Measurements from ENCODE around the gene SZT2.

The SZT2 gene

DNA sequence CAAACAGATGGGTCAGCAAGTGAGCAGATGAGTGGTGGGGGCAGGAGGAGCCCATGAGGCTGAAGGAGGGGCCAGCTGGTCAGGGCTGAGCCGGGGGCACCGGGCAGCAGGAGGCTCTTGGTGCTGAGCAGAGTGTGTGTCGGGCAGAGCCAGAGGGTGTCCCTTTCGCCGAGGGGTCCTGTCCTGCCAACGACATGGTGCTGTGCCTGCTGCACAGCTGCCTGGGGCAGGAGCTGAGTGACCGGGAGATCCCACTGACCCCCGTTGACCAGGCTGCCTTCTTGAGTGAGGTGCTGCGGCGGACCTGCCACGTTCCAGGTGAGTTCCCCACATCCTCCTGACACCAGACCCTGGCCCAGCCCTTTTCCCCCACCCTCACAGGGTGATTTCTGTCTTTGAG is 36.5 kb downstream of the SZT2 start:
- DNase-seq, result no peak

DNA sequence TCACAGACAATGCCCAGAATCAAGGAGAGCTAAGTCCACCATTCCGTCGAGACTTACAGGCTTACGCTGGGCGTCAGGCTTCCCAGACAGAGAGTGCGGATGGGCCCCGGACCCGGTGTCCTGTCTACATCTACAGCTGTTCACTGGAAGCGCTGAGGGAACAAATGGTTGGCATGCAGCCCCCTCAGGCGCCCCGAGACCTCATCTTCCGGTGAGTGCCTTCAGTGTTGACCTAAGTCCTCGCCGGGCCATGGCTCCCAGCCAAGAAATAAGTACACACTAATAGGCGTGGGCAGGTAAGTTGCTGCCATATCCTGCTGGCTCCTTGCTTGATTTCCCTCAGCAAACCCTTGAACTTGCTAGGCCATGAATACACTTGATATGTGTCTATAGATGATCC is 37.8 kb downstream of the SZT2 start:
- no peak for DNase-seq

DNA sequence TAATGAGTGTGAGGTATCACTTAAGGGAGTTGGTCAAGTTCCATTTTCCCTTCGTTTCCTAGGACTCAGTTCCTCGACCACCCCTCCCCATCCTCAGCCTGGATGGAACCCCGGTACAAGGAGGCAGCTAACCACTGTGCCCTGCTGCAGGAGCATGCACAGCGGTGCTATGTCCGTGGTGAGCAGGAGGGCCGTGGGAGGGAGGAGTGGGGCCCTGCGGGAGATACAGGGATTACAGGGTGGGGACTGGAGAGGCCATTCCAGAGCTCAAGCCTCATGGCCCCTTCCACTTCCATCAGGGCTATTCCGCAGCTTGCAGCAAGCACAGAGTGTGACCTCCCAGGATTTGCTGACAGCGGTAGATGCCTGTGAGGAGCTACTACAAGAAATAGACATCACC is 38.2 kb downstream of the SZT2 start:
- DNase-seq, result no peak

DNA sequence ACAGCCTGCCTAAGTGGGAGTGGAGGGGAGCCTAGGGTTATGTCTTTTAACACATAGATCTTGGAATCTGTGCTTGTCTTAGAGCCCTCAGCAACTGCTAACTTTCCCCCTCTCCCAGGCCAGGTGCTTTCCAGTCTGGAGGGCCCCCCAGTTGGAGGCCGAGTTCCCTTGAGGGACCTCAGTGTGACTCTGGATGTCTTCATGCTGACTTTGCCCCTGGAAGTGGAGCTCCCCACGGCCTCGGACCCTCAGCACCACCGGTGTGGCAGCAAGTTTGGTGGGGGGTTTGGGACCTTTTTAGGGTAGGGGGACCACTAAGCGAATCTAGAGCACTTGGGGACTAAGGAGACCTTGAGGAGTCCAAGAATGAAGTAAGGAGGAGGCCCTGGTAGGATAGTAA is 41.1 kb downstream of the SZT2 start:
- DNase-seq, result no peak

DNA sequence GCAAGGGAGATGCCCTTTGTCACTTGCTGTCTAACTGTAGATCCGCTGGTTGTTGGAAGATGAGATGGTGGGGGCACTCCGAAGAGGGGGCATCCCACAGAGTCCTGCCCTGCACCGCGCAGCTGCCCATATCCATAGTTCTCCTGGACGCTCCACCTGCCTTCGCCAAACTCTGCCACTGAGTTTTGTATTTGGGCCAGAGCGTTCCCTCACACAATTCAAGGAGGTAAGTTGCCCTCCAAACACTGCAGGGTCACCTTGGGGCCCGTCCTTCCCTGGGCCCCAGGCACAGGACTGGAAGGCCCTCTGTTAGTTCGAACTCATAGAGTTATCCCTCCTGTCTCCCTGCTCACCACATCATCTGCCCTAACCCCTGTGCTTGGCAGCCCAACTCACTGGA is 42.0 kb downstream of the SZT2 start:
- no peak for DNase-seq

DNA sequence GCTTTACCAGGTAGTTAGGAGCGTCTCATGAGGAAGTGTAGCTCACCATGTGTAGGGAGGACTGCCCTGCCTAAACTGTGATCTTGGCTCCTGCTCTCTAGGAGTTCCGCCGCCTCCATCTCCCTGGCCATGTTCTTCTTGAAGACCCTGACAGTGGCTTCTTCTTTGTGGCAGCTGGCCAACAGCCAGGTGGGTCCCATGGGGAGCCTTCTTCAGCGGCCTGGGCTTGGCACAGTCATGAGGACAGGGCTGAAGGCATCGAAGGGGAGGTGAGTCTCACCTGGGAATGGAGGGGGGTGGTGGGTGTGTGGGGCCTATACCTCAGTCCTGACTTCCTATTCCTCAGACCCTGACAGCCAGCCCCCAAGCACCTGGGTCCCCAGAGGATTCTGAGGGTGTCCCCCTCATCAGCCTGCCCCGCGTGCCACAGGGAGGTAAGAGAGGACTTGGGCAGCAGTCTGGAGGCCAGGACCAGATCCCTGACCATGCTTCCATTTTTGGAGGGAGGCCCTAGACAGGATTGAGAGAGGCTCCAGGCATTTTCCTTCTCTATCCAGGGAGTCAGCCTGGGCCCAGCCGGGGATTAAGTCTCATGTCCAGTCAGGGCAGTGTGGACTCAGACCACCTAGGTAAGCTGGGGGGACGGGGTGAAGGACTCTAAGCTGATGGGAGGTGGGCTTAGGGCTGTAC is 42.6 kb downstream of the SZT2 start:
- no peak for DNase-seq

DNA sequence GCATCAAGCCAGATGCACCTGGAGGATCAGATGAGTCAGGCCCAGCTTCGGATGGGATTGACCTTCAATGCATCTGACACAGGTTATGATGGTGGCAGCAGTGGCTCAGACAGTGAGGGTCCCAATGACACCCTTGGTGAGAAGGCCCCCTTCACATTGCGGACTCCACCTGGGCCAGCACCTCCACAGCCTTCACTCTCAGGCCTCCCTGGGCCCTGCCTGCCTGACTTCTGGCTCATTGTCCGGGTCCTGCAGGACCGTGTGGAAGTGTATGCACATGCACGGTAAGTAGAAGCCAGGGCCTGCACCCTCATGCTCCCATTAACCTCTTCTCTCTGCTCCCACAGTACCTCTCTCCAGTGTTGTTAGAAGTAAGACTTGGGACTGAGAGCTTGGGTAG is 43.2 kb downstream of the SZT2 start:
- DNase-seq, result no peak

DNA sequence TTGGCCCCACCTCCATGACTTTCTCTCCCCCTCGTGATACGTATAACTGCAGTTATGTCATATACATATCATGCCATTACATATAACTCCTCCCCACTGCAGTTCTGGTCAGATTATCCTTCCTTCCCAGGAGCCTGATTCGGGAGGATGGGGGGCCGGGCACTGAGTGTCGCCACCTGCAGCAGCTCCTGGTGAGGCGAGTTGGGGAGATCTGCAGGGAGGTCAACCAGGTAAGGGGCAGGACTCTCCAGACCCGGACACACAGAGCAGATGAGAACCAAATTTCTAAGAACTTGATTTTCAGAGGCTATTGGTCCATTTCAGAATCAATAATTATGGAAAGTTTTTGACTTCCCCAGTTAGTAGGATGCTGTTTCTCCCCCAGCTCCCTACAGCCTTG is 44.6 kb downstream of the SZT2 start:
- no peak for DNase-seq

DNA sequence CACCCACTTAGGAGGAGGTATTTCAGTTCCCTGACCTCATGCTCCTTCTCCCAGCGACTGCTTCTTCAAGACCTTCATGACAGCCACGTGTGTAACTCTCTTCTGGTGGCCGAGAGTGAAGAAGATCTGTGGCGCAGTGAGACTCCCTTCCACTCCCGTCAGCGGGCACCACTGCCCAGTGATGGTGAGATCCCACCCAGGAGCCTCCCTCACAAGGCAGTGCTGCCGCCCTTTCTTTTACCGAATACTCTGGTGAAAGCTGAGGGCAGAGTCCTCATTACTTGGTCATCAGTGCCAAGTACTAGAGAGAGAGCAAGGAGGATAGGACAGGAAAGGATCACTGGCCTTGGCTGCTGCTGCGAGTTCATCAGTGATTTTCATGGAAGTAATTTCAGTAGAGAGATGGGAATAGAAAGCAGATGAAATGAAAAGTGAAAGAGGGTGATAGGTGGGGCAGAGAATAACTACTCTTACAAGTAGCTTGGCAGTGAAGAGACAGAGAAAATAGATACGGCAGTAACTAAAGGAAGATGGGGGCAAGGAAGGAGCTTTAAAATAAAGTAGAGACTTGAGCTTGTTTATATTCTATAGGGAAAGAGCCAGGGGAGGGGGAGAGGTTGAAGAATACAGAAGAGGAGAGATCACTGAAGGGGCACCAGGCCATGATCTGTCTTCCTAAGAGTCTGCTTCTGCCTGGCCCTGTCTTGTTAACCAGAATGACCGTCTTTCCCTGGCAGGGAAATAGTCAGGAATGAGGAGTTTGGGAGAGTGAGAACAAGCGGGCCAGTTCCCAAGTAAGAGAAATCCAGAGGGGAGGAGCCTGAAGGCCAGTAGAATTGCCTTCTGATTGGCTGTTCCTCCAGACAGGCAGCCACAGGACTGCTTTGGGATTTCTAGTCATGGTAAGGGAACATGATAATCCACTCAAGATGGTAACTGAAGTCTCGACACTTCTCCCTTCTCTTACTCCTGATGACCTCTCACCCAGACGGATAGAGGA is 45.7 kb downstream of the SZT2 start:
- DNase-seq, result no peak

DNA sequence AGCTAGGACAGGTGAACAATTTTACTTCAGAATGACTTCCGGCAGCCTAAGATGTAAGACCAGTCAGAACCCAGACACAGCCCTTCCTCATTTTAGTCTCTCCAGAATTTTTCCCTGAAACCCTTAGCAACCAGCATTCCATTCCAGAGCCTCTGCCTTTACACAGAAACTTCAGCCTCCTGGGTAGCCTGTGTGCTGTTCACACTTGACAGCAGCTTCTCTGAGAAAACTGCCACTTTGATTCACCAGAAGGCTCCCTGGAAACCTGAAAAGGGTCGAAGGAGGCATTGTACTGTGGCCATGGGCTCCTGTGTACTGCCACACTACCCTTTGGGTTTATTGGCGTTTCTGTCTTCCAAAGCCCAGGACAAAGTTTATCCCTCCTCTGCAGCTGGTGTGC is 46.7 kb downstream of the SZT2 start:
- no peak for DNase-seq

DNA sequence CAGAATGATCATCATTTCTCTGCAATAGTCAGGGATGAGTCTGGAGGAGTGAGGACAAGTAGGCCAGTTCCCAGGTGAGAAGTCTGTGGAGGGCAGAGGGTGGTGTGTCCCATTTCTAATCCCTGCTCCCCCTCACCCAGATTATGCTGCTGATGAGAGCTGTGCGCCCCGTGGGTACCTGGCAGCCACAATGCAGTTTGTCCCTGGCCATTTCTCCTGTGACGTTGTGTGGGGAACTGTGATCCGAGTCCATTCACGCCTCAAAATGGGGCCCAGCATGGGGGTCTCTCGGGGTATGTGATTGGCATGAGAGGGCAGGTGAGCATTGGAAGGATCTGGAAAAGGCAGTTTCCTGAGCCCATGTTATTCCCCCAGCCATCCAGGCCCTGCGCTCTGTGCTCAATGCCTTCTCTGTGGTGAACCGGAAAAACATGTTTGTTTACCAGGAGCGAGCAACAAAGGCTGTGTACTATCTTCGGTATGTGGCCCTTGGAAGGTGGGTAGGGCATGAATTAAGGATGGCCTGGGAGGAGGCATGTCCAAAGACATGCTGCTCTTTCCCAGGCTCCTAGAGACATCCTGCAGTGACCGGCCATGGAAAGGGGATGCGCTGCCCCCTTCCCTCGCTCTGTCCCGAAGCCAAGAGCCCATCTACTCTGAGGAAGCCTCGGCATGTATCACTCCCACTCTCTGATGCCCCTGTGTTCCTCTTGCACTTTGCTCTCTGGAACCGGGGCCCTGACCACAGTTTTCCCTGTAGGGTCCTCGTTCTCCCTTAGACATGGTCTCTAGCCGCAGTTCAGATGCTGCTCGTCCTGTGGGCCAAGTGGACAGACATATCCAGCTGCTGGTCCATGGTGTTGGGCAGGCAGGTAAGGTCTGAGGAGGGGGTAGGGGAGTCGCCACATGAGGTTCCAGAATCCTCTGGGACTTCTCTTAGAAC is 47.6 kb downstream of the SZT2 start:
- DNase-seq, result no peak

DNA sequence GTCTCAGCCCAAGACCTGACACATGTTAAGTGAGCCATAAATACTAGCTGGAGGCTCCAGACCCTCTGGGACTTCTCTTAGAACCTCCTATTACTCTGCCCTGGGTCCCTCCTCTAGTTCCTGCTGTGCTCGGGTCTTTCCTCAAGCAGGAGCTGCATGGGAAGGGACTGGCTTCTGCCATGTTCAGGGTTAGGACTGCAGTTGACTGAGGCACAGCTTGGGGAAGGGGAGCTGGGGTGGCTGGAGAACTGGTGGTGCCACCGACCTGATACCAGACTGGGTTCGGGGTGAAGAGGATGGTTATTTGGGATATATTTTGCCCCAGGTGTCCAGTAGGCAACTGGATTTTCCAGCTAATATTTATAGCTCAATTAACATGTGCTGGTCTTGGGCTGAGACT is 48.3 kb downstream of the SZT2 start:
- no peak for DNase-seq

DNA sequence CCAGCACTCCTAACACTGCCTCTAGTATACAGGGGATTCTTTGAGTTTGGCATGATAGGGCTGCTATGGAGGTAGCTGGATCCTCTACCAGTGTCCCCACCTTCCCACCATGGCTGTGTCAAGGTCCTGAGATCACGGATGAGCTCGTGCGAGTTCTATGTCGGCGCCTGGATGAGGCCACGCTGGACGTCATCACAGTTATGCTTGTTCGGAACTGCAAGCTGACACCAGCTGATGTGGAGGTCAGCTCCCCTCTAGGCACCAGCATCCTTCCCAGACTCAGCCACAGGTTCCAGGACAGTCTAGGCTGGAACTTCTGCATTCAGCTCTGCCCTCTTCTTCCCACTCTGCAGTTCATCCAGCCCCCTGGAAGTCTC is 48.9 kb downstream of the SZT2 start:
- no peak for DNase-seq

DNA sequence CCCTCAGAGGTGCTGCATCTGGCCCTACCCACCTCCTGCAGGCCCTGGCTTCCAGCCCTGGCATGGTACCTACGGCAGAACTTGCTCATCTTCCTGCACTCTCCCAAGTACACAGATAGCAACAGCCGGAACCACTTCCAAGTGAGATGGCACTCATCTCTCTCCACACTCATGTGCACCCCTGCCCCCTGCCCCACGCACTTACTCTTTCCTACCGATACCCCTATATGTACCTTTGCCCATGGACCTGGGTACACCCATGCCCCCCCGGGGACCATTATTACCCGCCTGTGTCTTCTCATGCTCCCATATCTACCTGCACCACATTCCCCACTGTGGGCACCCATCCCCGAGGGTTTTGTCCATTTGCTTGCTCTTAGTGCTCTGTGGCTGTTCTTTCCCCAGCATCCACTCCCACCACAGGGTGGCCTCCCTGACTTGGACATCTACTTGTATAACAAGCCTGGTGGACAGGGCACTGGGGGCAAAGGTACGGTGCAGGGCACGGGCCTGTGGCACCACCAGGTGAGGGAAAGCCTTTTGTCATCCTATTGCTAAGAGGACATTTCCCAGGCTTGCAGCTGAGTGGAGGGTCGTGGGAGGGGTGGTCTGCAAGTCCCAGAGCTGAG is 49.4 kb downstream of the SZT2 start:
- no peak for DNase-seq

DNA sequence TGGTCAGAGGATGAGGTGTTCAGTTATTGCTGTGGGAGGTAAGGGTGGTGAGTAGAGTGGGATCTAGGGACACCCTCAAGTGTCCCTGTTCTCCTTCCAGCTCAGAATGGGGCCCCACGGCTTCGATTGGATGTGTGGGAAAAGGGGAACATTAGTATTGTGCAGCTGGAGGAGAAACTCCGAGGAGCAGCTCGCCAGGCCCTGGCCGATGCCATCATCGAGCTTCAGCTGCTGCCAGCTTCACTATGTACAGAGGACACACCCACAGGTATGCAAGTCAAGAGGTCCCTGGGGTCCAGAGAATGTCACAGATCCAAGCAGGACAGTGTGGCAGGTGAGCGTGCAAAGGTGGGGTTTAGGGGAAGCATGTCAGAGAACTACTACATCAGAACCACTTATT is 50.1 kb downstream of the SZT2 start:
- no peak for DNase-seq

DNA sequence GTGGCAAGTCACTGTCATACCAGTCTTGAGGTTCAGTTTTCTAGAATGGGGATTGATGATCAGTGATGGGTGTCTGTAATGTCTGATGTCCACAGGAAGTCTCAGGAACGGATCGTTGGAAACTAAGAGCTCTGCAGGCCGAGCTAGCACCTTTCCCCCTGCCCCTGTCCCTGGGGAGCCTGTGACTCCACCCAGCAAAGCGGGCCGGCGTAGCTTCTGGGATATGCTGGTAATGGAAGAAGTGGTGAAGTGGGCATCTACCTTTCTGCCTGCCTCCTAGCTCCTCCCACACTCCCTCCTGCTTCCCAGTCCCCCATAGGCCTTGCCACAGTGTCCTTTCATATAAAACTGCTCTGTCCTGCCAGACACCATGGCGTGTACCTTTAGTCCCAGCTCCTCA is 50.7 kb downstream of the SZT2 start:
- no peak for DNase-seq

DNA sequence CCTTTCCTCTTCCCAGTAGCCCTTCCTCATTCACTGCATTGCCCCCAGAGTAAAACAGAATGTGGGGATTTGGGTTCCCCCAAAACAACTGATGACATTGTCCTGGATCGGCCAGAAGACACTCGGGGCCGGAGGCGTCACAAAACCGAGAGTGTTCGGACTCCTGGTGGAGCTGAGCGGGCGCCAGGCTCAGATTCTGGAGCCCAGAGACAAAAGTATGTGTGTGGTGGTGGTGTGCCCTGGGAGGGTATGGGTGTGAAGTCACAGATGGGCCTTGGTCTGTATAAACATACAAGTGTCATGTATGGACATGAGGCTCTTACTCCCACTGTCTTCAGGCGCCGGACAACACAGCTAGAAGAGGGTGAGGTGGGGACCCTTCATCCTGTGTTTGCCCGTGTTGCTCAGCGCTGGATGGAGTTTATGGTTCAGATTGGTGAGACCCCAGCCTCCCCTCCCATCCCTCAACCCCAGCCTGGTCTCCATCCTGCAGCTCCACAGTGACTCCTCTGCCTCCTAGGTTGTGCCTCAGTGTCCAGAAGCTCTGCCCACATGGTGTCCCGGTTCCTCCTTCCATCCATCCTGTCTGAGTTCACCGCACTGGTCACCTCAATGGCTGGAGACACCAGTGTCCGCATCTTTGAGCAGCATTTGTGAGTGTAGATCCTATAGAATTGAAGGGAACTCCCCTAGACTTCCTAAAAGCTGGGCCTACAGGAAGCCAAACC is 51.6 kb downstream of the SZT2 start:
- DNase-seq, result no peak

DNA sequence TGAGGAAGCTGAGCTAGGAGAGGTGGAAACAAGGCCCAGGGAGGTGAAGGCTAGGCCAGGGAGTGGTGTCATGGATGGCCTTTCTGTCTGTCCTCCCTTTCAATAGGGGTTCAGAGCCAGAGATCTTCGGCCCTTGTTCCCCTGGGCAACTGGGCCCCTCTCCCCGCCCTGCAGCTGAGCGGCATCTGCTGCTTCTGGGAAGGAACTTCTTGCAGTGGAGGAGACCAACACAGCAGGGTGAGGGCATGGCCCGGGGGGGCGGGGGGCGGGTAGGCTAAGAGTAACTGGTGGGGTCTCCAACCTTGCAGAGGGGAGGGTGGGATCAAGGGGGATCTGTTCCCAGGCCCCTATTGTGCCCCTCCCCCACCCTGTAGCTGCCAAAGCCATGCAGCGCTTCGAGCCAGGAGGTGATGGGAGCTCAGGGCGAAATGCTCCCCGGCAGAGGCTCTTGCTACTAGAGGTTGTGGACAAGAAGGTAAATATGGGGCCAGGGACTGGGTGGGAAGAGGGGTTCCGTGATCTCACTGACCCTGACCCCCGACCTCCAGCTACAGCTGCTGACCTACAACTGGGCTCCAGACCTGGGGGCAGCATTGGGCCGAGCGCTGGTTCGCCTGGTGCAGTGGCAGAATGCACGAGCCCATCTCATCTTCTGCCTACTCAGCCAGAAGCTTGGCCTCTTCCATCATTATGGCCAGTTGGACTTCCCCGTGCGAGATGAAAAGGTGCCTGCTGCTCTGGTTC is 52.4 kb downstream of the SZT2 start:
- DNase-seq, result no peak

DNA sequence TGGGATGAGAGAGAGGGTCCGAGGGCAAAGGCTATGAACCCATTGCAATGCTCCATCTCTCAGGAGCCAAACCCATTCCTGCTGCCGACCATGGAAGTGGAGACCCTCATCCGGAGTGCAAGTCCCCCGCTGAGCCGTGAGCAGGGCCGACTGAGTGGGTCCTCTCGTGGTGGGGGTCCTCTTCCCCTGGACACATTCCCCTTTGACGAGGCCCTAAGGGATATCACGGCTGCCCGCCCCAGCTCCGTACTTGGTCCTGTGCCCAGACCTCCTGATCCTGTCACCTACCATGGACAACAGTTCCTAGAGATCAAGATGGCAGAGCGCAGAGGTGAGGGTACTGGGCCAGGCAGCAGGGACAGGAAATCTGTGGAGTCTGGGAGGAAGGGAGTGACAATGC is 53.1 kb downstream of the SZT2 start:
- DNase-seq, result no peak

DNA sequence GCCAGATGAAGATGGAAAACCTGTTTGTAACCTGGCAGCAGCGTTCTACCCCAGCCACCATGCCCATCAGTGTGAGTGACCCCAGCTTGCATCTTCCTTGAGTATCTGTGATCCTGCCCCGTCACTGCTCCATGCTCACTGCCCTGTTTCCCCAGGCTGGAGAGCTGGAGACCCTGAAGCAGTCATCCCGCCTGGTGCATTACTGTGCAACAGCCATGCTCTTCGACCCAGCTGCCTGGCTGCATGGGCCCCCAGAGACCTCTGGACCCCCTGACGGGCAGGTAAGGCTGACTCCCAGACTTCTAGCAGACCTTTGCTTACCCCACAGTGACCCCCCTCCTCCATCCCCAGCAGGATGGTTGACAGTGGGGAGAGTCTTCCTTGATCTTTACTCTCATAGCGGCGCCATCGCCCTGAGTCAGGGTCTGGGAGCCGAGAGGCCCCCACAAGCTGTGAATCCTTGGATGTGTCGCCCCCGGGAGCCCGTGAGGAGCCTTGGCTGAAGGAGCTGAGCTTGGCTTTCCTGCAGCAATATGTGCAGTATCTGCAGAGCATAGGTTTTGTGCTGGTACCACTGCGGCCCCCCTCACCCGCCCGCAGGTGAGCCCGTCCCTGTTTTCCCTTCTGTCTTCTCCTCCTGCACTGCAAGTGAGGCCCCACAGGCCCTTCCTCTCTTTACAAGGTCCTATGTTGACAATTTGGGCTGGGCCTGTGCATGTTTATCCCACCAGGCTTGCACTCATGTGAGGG is 53.7 kb downstream of the SZT2 start:
- no peak for DNase-seq

Data from NCI-H1092 treated with DMSO at 0.1 percent for 48 hours (cell line).